Retinal pigment epithelial cell (primary cell): ENCODE results near the gene NECAB3.
"Not testable (repeated sequence)": the region's sequence is repeated elsewhere in the genome, so short reads cannot be mapped to it uniquely, and the experiment has no call there.

Experiments
- DNase-seq: peaks from one replicate; pipeline ENCODE4 v3.0.0-alpha.2; 2010; ENCODE audit warnings: low read depth
- H3K4me3 ChIP-seq: 2 replicates; pipeline ENCODE4 v1.5.1; 2011; ENCODE audit warnings: mild to moderate bottlenecking, low read length, control low read depth, moderate library complexity
- TF ChIP-seq, protein P1 (sequence below): conservative IDR thresholded peaks from 2 replicates; pipeline ENCODE4 v1.5.1; 2011; ENCODE audit warnings: low read depth, low read length, control low read depth, inconsistent platforms

Gene NECAB3

DNA sequence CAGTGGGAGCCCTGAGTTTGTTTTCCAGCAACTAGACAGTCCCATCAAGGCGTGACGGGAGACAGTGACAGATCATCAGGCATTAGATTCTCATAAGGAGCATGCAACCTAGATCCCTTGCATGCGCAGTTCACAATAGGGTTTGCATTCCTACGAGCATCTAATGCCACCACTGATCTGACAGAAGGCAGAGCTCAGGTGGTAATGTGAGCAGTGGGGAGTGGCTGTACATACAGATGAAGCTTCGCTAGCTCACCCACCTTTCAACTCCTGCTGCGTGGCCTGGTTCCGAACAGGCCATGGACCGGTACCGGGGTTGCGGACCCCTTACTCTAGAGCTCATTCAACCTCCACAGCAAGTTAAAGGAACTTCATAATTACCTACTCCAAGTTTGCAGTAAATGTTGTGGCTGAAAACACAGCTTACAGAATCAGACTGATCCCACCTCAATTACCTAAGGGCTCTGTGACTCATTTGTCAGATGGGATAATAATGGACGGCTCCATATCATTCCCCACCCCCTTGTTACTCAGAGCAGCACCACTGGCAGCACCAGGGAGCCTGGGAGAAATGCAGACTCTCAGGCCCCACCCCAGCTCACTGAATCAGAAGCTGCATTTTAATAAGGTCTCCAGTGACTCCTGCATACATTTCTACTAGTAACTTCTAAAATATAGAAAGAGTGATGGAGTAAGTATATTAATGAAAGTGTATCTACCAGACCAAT is 30.1 kb upstream of the NECAB3 start:
- H3K4me3 ChIP-seq = no peak overlapping the region
- TF ChIP-seq, protein P1, sequence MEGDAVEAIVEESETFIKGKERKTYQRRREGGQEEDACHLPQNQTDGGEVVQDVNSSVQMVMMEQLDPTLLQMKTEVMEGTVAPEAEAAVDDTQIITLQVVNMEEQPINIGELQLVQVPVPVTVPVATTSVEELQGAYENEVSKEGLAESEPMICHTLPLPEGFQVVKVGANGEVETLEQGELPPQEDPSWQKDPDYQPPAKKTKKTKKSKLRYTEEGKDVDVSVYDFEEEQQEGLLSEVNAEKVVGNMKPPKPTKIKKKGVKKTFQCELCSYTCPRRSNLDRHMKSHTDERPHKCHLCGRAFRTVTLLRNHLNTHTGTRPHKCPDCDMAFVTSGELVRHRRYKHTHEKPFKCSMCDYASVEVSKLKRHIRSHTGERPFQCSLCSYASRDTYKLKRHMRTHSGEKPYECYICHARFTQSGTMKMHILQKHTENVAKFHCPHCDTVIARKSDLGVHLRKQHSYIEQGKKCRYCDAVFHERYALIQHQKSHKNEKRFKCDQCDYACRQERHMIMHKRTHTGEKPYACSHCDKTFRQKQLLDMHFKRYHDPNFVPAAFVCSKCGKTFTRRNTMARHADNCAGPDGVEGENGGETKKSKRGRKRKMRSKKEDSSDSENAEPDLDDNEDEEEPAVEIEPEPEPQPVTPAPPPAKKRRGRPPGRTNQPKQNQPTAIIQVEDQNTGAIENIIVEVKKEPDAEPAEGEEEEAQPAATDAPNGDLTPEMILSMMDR = no peak
- DNase-seq = no peak

DNA sequence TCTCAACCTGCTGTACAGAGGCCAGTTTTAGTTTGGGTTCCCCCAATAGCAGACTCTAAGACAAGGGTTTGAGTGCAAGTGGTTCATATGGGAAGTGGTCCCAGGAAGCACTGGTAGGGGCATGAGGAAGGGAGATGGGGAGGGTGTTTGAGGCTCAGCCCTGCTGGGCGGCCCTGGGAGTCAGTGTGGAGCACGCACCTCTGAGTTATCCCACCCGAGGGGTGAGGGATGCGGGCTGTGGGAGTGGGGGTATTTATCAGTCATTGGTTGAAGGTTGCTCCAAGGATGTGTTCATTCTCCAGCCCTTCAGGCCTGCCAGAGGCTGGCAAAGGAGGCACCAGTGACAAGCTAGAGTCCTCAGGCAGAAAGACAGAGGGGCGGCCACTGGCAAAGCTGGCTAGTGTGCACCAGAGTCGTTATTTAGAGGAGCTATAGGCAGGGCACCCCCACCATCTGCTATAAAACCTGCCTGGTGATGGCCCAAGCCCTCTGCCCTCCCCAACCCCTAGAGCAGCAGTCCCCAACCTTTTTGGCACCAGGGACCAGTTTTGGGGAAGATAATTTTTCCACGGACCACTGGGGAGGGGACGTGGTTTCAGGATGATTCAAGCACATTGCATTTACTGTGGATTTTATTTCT is 29.4 kb upstream of the NECAB3 start:
- DNase-seq = no peak
- TF ChIP-seq, protein P1 = no peak
- H3K4me3 ChIP-seq = no peak overlapping the region

DNA sequence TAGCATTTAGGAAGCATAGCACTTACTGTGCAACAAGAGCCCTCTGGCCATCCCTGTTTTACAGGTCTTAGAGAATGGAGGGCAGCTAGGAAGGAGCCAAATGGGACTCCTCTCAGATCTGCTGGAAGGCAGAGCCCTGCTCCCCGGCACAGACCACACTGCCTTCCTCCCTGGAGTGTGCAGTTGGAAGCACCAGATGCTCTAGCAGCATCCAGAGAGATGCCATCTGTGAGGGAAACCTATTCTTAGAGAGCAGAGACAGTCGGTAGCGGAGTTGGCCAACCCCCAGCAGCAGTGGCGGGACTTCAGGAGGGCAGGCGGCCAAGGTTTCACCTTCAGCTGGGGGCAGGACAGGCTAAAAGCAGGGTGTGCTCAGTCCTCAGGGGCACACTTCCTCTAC is 28.6 kb upstream of the NECAB3 start:
- H3K4me3 ChIP-seq = no peak overlapping the region
- no peak for DNase-seq
- TF ChIP-seq, protein P1 = no peak

DNA sequence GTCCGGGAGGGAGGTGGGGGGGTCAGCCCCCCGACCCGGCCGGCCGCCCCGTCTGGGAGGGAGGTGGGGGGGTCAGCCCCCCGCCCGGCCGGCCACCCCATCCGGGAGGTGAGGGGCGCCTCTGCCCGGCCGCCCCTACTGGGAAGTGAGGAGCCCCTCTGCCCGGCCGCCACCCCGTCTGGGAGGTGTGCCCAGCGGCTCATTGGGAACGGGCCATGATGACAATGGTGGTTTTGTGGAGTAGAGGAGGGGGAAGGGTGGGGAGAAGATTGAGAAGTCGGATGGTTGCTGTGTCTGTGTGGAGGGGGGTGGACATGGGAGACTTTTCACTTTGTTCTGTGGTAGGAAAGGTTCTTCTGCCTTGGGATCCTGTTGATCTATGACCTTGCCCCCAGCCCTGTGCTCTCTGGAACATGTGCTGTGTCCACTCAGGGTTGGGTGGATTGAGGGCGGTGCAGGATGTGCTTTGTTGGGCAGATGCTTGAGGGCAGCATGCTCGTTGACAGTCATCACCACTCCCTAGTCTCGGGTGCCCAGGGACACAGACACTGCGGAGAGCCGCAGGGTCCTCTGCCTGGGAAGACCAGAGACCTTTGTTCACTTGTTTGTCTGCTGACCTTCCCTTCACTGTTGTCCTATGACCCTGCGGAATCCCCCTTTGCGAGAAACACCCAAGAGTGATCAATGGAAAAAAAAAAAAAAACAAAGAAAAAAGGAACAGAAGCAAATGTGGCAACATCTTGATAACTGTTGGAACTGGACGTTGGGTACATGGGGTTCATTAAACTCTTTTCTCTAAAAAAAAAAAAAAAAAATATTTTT is 27.6 kb upstream of the NECAB3 start:
- TF ChIP-seq, protein P1 = no peak
- DNase-seq = no peak
- H3K4me3 ChIP-seq = no peak overlapping the region

DNA sequence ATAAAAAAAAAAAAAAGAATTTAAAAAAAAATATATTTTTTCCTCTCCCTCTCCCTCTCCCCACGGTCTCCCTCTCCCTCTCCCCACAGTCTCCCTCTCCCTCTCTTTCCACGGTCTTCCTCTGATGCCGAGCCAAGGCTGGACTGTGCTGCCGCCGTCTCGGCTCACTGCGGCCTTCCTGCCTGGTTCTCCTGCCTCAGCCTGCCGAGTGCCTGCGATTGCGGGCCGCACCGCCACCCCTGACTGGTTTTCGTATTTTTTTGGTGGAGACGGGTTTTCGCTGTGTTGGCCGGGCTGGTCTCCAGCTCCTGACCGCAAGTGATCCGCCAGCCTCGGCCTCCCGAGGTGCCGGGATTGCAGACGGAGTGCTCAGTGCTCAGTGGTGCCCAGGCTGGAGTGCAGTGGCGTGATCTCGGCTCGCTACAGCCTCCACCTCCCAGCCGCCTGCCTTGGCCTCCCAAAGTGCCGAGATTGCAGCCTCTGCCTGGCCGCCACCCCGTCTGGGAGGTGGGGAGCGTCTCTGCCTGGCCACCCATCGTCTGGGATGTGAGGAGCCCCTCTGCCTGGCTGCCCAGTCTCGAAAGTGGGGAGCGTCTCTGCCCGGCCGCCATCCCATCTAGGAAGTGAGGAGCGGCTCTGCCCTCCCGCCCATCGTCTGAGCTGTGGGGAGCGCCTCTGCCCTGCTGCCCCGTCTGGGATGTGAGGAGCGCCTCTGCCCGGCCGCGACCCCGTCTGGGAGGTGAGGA is 26.6 kb upstream of the NECAB3 start:
- not testable (repeated sequence) for DNase-seq, H3K4me3 ChIP-seq

DNA sequence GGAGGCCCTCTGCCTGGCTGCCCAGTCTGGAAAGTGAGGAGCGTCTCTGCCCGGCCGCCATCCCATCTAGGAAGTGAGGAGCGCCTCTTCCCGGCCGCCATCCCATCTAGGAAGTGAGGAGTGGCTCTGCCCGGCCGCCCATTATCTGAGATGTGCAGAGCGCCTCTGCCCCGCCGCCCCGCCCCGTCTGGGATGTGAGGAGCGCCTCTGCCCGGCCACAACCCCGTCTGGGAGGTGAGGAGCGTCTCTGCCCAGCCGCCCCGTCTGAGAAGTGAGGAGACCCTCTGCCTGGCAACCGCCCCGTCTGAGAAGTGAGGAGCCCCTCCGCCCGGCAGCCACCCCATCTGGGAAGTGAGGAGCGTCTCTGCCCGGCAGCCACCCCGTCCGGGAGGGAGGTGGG is 24.7 kb upstream of the NECAB3 start:
- DNase-seq, H3K4me3 ChIP-seq: not testable (repeated sequence)

DNA sequence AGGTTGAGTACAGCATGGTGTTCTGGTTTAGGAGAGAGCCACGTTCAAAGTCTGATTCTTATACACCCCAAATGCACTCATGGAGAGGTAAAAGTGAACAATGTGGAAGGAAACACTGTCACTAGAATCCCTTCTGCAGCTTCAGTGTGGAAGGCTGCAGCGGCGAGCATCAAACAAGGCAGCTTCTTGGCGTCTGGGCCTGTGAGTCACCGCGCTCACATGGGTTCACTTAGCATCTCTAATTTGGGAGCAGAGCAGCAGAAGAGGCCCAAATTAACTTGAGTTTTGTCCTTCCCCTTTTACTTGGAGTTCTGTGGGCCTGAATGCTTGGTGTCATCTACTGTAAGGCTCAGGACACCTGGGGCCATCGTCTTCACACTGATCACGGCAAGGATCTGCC is 22.9 kb upstream of the NECAB3 start:
- no peak for DNase-seq

More for the DNA sequence above, 22.9 kb upstream of the NECAB3 start:
- no peak overlapping the region for H3K4me3 ChIP-seq
- TF ChIP-seq, protein P1 = no peak
